Bladder microvascular endothelial cell (primary cell): ENCODE results near the gene CYB561D1. TPM values are rescaled to one million over a fixed set of nuclear protein-coding genes. Genes with fewer than 3 reads are reported as not detected.

ENCODE experiments used
- total RNA-seq: library from RNA; depleted of rRNA; stranded (reverse); fragments of >200 nt; gene quantifications from 2 replicates; pipeline ENCODE4 v1.2.3, GENCODE V29; 2014

Gene CYB561D1, protein sequence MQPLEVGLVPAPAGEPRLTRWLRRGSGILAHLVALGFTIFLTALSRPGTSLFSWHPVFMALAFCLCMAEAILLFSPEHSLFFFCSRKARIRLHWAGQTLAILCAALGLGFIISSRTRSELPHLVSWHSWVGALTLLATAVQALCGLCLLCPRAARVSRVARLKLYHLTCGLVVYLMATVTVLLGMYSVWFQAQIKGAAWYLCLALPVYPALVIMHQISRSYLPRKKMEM
- total RNA-seq = 2.8 and 7.0 TPM in 2 replicates

DNA sequence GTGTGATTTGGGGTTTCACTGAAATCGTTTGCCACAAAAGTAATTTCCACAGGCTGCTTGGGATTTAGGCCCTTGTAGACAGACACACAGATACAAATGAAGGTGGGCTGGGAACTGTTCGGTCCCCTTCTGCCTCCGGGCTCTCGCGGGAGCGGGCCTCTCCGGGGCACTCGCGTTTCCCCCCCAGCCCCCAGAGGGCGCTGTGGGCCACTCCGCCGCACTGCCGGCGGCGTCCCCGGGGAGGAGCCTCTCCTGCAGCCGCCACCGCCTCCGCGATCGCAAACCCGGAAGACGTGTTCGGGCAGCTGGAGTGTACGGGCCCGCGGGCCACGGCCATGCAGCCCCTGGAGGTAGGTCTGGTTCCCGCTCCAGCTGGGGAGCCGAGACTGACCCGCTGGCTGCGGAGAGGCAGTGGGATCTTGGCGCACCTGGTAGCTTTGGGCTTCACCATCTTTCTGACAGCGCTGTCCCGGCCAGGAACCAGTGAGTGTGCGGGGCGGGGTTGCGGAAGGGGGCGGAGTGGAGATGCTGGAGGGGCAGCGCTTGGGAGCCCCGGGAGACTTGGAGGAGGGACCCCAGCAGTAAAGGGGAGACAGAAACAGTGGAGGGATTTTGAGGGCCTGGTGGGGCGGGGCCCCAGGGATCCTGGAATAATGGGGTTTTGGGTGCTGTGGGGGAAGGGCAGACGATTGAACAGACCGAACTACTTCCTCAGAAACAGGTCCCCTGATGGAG is at the start of gene CYB561D1:
CYB561D1 (plus strand) TSS at position 290 of the 735 bp plus-strand sequence; CDS start at position 336, 46 bp downstream.

DNA sequence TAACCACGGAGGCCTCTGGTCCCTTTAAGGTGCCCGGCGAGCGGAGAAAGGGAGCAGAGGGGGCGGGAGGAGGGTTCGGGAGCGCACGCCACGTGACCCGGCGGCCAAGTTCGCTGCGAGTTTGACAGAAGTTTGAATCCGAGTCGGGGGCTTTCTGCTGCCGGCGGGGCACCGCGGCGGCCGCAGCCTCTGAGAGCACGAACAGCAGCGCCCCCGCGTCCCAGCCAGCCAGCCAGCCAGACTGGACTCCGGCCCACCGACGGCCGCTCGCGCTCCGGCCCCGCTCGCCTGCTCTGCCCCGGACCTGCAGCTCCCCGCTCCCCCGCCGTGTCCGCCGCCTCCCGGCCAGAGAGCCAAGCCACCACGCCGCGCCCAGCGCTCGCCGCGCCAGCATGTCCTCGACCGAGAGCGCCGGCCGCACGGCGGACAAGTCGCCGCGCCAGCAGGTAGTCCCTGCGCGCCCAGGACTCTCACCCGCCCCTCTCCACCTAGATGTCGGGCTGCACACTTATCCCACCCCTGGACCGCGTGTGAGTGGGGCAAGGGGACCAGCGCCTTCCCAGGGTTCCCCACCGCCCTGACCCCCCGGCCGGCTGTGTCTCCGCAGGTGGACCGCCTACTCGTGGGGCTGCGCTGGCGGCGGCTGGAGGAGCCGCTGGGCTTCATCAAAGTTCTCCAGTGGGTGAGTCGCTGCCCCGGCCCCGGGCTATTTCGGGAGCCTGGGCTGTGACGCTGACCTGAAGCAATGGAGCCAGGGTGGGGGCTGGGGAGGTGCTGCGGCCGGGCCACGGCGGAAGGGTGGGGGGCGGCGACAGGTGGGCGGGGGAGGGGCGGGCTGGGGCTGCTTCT is 27.2 kb upstream of the CYB561D1 start, which contains the start of gene SYPL2:
SYPL2 (plus strand) TSS at position 95 of the 849 bp plus-strand sequence; CDS start at position 393, 298 bp downstream.

DNA sequence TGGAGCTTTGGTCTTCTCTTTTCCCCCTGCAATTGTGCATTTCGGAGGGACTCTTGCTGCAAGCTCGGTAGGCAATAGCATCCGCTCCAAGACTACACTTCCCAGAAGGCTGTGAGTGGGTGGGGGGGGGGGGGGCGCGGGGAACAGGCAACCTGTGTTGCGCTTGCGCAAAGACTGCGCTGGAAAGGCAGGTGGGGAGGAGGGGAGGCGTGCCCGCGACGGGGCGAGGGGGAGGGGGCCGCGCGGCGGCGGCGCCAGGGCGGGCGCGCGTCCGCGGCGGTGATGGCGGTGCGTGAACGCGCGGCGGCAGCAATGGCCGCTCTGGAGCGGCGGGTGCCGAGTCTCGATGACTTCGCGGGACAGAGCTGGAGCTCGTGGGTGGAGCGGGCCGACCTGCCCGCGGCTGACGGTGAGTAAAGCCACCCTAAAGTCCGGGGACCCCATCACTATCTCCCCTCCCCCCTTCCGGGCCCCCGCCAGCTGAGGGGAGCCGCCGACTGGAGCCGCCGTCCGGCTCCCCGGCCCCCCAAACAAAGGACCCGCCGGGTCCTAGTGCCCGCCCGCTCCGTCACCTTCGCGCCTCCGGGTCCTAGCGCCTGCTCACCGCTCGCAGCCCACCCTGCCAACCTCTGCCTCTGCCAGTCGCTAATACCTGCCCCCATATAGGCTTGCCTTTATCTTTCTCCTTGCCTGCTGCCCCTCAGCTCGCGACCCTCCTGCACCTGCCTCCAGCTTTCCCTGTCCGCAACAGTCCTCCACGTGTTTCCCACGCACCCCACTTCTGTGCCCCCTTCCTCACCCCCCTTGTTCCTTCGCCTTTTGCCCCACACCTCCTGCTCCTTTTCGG is 10.0 kb upstream of the CYB561D1 start, which contains the start of gene ATXN7L2:
ATXN7L2 (plus strand) TSS at position 234 of the 847 bp plus-strand sequence; CDS start at position 283, 49 bp downstream.

DNA sequence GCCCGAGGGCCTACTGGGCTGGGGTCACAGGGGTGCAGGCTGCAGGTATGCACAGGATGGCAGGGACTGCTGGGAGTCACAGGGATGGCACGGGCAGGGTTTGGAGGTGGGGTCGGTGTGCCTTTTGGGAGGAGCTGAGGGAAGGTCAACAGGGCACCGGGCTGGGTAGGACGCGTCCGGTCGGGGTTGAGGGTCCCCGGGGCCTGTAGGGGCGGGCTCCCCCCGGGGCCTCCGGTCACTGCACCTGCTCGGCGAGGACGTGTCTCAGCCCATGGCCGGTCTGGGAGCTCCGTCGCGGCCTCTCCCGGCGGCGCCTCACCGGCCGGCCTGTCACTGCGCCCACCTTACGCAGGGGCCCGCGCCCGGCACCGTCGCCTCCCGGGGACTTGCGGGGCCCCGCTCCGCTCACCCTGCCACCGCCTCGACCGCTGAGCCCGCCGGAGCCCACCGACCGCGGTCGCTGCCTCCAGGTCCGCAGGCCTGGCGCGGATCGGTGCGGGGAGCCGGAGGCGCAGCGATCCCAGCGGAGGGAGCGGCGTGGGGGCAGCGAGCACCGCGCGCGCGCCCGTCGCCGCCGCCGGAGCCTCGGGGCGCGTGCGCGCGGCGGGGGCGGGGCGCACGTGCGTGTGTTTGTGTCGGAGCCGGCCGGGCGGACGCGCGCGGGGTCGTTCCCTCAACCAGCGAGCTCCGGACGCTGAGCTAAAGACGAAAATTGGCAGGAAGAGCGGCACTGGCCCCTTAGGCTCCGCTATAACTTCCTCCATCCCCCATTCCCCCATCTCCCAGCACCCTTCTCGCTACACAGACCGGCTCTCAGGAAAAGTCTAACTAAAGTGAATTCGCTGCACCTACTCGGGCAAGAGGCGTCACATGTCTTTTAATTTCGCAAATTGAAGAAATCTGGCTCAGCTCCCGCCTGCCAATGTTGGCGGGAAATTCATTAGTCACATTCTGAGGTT is 15.6 kb downstream of the CYB561D1 start, which contains the start of gene AMIGO1:
AMIGO1 (minus strand) TSS at position 552 of the 959 bp plus-strand sequence. CDS start 815 bp downstream, outside the sequence.

DNA sequence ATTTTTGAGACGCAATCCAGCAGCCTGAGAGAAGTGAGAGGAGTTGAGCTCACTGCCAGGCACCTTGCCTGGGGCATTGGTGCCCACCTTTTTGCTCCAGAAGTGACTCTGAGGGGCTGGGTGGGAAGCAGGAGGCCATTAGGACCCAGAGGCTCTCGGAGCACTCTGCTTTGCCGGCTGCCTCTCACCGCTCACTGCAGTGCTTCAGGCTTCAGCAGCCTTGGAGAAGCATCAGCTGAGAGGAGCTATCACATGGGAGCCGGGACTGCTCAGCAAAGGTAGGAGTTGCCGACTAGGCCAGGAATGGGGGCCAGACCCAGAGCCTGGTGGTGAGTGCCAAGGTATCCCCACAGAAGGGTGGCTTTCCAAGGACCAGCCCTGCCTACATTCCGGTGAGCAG is 45.8 kb downstream of the CYB561D1 start, which contains the start of gene GPR61:
GPR61 (plus strand) TSS at position 197 of the 400 bp plus-strand sequence. CDS start 3,151 bp downstream, outside the sequence.

DNA sequence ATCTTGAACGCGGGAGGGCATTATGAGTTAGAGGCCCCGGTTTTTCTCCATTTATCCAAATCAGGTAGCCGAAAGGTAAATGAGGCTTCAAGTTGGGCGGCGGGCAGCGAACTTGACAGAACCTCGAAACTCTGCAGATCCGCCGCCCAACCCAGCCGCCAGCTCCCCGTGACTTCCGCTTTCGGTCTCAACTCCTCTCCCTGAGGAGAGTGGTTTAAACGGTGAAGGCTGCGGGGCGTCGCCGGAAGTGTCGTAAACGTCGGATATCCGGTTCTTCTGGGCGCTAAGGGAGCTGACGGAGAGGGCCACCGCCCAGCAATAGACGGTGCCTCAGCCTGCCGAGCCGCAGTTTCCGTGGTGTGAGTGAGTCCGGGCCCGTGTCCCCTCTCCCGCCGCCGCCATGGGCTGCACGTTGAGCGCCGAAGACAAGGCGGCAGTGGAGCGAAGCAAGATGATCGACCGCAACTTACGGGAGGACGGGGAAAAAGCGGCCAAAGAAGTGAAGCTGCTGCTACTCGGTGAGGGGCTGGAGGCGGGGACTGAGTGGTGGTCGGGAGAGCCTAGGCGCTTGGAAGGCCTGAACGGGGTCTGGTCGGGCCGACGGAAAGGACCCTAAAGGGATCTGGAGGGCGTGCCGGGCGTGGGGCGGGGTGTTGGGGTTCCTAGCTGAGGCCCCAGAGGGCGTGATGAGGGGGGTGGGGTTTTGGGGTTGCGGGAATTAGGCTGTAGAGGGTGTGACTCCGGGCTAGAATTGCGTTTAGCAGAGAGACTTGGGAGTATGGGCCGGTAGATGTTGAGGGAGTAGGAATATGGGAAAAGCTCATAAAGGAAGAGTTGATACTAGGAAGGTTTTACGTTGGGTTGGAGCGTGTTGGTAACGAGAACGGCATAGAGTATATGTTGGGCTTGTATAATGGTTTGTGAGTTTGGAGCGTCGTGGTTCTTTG is 54.7 kb downstream of the CYB561D1 start, which contains the start of gene GNAI3:
GNAI3 (plus strand) TSS at position 295 of the 947 bp plus-strand sequence; CDS start at position 401, 106 bp downstream.

Other genes with a start within 250 kb of the CYB561D1 start
- gene CELSR2, start 244.6 kb upstream of the CYB561D1 start, total RNA-seq = 0.16 and 3.5 TPM in 2 replicates
- 3.1 and 8.3 TPM in 2 replicates for gene PSRC1, start 210.9 kb upstream of the CYB561D1 start, total RNA-seq
- not detected in 2 replicates for gene MYBPHL, start 187.1 kb upstream of the CYB561D1 start, total RNA-seq
- 14.9 and 32.0 TPM in 2 replicates for gene SORT1, start 96.2 kb upstream of the CYB561D1 start, total RNA-seq
- gene PSMA5, start 67.6 kb upstream of the CYB561D1 start, total RNA-seq = 36.8 and 48.5 TPM in 2 replicates
- gene SYPL2, start 27.5 kb upstream of the CYB561D1 start, total RNA-seq = 0.13 TPM in 1 of 2 replicates, not detected in the other
- gene ATXN7L2, start 10.2 kb upstream of the CYB561D1 start, total RNA-seq = 0.49 and 1.2 TPM in 2 replicates
- gene AMIGO1, start 15.6 kb downstream of the CYB561D1 start, total RNA-seq = 0.16 and 3.0 TPM in 2 replicates
- under 0.01 TPM in 1 of 2 replicates, not detected in the other for gene GPR61, start 45.8 kb downstream of the CYB561D1 start, total RNA-seq
- gene GNAI3, start 54.5 kb downstream of the CYB561D1 start, total RNA-seq = 11.5 and 18.3 TPM in 2 replicates
- 0.31 and 0.49 TPM in 2 replicates for gene GNAT2, start 125.5 kb downstream of the CYB561D1 start, total RNA-seq
- 28.2 and 46.6 TPM in 2 replicates for gene AMPD2, start 125.7 kb downstream of the CYB561D1 start, total RNA-seq
- gene GSTM4, start 162.0 kb downstream of the CYB561D1 start, total RNA-seq = 1.3 and 3.8 TPM in 2 replicates
- gene GSTM2, start 174.0 kb downstream of the CYB561D1 start, total RNA-seq = 0.97 and 3.7 TPM in 2 replicates
- gene GSTM1, start 193.7 kb downstream of the CYB561D1 start, total RNA-seq = not detected in 2 replicates
- gene GSTM5, start 218.2 kb downstream of the CYB561D1 start, total RNA-seq = not detected in 2 replicates
- 16.8 and 27.5 TPM in 2 replicates for gene GSTM3, start 246.9 kb downstream of the CYB561D1 start, total RNA-seq